Activated CD8-positive, alpha-beta memory T cell treated with anti-CD3 and anti-CD28 coated beads for 24 hours (primary cell): ENCODE measurements around the gene FFAR3.
"Not testable (repeated sequence)": the region's sequence is repeated elsewhere in the genome, so short reads cannot be mapped to it uniquely, and the experiment has no call there.

Source experiments
- DNase-seq: peaks from one replicate; pipeline ENCODE4 v3.0.0-alpha.2; 2020

Gene FFAR3

DNA sequence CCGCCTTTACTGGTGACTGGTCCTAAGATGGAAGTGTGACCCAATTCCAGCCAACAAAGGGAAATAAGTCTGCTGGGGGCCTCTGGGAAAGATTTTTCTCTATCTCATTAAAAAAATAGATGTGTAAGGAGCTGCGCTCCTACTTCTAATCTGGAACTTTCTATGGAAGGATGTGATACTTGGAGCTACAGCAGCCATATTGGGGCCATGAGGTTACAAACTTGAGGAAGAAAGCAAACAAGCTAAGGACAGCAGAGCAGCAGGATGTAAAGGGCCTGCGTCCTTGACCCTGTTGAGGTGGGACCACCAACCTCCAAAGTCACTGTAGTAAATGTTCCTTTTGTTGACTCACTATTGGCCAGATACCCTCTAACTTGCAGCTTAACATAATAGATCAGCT lies 20.1 kb downstream of the FFAR3 start:
- DNase-seq: no peak

DNA sequence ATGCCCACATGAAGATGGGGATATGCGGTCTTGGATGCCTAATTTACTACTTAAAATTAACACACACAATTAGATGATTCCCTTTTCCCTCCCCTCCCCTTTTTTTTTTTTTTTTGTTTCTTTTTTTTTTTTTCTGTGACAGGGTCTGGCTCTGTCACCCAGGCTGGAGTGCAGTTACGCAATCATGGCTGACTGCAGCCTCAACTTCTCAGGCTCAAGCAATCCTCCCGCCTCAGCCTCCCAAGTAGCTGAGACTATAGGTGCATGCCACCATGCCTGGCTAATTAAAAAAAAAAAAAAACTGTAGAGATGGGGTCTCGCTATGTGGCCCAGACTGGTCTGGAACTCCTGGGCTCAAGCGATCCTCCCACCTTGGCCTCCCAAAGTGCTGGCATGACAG lies 21.3 kb downstream of the FFAR3 start:
- not testable (repeated sequence) for DNase-seq

DNA sequence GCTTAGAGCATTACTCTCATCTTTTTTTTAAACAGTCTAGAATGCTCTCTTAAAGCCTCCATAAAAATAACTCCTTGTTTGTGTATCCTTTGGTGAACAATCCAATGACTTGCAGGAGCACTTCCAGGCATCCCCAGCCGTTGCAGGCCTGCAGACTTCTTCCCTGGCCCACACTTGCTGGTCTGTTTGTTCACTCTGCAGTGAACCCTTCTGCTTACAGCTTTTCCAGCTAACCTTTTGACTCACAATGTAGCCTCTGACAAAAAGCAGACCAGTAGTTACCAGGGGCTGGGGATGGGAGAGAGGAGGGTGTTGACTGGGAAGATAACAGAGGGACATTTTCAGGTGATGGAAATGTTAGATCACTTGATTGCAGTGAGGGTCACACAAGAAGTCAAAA lies 21.7 kb downstream of the FFAR3 start:
- no peak for DNase-seq

DNA sequence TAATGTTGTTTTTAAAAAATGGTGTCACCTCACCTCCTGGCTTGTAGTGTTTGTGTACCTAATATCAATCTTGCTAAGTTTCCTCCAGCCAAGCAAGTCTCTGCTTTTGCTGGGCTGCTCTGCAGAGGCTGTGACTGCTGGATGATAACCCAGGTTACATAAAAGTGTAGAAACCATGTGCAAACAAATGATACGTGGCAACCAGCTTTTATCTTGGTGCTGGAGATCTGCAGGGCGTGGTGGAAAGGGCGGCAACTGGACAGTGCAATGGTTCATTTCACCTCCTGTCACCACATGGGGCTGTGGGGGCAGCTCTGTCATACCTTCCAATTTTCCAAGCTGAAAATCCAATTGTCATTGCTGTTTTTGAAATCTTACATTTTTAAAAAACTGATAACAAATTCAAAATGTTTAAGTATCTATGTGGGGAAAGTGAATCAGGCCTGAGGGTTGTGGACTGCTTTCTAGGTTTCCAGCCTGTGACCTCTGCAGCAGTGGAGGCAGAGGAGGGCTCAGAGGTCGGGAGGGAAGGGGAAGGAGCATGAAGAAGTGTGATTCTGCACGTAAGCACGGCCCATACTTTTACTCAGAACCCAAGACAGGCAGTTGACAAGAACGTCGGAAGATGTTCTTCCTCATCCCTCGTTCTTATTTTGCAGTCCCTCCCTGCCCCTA lies 22.3 kb downstream of the FFAR3 start:
- no peak for DNase-seq

DNA sequence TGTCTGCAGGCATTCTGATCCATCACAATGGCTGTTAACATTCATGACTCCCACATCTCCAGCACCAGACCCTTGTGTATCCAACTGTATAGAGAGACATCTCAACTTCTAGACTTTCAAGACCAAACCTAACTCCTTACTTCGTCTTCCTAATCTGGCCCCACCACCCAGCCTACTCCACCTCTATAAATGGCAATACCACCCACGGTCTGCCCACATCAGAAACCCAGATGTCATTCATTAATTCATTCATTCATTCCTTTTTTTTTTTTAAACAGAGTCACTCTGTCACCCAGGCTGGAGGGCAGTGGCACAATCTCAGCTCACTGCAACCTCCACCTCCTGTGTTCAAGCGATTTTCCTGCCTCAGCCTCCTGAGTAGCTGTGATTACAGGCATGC lies 23.1 kb downstream of the FFAR3 start:
- no peak for DNase-seq

DNA sequence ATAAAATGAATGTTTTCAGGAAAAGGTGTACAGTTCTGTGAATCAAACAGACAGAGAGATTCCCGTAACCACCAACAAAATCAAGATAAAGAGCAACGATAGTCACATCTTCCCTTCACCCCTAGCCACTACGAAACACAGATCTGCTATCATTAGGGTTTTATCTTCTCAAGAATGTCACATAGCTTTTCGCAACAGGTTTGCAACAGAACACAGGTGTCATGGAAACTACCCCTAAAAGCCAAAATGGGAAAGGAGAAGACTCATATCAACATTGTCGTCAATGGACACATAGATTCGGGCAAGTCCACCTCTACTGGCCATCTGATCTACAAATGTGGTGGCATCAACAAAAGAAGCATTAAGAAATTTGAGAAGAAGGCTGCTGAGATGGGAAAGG lies 23.7 kb downstream of the FFAR3 start:
- no peak for DNase-seq

DNA sequence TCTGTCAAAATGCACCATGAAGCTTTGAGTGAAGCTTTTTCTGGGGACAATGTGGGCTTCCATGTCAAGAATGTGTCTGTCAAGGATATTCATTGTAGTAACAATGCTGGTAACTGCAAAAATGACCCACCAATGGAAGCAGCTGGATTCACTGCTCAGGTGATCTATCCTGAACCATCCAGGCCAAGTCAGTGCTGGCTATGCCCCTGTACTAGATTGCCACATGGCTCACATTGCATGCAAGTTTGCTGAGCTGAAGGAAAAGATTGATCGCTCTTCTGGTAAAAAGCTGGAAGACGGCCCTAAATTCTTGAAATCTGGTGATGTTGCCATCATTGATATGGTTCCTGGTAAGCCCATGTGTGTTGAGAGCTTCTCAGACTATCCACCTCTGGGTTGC lies 25.3 kb downstream of the FFAR3 start:
- DNase-seq: no peak

DNA sequence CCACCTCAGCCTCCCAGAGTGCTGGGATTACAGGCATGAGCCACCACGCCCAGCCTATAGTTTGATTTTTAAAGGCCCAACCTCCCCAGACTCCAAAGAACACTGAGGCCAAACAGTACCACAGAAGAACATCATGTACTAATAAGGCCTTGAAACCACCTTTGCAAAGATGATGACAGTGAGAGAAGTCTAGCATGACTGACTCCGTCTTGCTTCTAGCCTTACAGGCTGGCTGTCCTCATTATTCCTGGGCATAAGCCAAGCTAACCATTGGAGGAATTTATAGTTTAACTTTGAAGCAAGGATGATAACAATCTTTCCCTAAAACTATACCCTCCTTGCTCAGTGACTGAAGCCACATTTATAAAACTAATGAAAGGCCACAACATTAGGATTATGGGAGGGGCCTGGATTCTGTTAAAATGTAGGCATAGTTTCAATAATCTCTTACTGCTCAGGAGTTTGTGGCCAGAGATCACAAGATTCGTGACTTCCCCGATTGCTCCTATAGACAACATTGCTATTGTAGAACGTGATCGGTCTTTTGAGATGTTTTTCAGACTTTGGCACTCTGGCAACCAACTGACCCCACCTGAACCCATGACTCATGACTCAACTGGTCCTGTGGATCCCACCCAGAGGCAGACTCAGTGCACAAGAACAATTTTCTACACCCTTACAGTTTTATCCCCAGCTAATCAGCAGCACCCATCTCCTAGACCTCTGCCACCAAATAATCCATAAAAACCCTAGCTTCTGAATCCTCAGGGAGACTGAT lies 30.2 kb downstream of the FFAR3 start:
- peak; percentile 1 for DNase-seq

DNA sequence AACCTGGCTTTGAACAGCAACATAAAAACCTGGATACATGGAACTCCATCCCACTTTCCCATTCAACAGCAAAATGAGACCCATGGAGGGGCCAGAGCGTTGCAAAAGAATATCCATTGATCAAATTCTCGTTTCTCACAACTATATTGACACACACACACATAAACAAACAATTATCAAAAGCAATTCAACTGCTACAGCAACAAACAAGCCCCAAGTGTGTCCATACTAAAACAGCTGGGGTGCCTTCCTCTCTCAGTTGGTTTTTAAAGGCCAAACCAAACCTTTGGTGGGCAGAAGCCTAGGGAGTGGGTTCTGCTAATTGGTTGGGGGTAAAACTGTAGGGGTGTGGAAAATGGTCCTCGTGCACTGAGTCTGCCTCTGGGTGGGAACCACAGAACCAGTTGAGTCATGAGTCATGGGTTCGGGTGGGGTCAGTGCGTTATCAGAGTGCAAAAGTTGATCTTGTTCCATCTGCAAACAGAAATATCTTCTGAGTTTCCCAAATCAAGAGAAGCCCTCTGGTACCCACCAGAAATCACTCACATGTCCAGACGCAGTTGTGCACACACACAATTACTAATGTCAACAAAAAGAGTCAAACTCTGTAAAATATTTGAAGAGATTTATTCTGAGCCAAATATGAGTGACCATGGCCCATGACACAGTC lies 31.1 kb downstream of the FFAR3 start:
- peak; percentile 24 for DNase-seq

DNA sequence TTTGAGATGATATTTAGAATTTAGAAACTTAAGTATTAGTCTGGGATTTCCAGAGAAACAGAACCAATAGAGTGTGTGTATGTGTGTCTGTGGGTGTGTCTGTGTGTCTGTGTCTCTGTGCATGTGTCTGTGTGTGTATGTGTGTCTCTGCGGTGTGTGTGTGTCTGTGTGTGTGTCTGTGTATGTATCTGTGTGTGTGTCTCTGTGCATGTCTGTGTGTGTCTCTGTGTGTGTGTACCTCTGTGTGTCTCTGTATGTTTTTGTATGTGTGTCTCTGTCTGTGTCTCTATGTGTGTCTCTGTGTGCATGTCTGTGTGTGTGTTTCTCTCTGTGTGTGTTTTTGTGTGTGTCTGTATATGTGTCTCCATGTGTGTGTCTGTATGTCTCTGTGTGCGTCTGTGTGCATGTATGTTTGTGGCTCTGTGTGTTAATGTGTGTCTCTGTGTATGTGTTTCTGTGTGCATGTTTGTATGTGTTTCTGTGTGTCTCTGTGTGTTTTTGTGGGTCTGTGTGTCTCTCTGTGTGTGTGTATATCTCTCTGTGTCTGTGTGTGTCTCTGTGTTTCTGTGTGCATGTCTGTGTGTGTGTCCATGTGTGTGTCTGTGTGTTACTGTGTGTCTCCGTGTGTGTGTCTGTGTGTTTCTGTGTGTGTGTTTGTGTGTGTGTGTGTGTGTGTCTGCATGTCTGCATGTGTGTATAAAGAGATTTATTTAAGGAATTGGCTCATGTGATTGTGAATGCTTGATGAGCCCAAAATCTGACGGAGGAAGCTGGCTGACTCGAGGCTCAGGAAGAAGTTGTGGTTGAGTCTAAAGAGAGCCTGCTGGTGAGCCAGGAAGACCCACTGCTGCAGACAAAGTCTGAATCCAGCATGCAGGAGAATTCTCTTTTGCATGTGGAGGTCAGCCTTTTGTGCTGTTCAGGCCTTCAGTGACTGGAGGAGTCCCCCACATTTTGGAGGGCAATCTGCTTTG lies 34.8 kb downstream of the FFAR3 start:
- no peak for DNase-seq

DNA sequence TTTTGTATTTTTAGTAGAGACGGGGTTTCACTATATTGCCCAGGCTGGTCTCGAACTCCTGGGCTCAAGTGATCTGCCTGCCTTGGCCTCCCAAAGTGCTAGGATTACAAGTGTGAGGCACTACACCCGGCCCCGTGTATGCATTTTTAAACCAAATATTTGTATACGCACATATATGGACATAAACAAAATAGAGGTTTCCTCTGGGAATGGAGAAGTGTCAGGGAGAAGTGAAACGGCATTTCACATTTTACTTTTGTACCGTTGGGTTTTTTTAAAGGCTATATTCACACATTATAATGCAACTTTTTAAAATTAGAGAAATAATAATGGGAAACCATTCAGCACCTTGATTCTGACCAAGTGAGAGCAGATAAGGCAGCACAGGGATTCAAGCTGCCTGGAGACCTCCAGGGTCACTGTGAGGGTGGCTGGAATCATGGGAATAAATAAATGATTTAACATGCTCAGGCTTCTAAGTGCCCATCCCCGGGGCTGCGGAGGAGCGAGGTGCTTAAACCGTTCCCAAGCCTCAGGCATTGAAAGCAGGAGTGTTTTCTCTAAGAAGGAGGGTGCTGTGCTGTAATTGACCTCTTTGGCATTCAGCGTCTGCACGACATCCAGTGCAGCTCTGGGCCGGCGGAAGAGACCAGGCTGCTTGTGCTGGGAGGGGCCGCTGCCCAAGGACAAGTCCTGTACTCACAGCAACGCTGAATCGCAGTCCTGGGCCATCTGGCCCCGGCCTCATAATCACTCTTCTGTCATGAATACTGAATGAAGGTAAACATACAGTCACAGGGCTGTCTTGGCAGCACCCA lies 37.3 kb downstream of the FFAR3 start:
- DNase-seq: no peak

DNA sequence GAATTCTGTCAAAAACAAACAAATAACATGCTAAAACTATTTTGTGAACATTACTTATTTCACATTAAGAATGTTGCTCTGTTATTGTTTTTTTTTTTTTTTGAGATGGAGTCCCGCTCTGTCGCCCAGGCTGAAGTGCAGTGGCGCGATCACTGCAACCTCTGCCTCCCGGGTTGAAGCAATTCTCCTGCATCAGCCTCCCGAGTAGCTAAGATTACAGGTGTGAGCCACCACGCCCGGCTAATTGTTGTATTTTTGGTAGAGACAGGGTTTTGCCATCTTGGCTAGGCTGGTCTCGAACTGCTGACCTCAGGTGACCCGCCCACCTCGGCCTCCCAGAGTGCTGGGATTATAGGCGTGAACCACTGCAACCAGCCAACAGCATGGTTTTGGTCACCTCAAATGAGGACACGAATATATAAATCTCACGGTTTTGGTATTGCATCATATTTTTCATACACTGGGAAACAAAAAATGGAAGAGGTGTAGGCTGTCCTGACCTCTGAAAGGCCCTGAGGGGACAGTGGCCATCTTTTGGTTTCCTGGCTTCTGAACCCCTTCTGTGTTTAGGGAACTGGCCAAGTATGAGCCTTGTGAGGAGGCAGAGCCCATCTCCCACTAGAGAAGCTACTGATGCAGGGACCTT lies 38.1 kb downstream of the FFAR3 start:
- DNase-seq: no peak

DNA sequence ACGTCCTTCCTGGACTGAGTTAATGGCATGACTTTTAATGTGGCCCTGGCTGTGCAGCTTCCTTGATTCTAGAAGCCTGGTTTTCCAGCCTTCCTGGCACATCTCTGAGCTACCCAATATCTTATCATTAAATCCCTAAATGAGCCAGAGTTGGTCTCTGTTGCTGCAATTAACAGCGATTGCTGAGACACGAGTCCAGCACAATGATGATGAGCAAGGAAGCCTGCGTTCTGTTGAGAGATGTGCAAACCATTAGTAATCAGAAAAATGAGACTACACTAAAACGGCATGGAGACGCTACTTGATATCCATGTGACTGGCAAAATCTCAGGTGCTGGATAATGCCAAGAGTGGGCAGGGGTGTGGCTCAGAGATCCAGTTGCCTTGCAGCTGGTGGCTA lies 38.8 kb downstream of the FFAR3 start:
- DNase-seq: no peak

DNA sequence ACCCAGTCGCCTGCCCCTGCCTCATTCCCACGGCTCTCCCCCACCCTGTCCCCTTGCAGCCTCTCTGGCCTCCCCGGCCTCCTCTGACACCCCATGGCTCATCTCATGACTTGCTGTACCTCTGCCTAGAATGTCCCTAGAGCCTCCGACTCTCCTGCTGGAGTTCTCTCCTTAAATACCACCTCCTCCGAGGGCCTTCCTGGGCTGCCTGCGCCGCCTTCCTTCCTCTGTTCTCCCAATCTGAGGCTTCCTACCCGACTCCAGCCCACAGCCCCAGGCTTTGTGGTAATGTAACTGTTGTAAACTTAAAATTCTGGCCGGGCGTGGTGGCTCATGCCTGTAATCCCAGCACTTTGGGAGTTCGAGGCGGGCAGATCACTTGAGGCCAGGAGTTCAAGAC lies 40.3 kb downstream of the FFAR3 start:
- no peak for DNase-seq

DNA sequence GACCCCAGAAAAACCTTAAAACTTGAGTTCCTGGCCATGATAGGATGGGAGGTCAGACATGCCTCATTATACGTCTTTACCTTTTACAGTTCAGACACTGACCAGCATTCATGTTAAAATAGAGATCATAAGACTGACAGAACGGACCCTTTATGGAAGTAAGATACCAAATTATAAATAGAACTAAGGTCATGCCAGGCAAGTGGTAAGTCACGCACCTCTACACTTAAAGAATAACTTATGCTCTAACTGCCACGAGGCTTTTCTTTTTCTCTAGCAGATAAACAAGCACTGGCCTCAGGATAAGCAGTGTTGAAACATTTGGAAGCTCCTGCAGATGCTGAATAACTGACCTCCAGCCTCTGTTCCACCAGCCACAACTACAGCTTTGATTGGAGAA lies 41.0 kb downstream of the FFAR3 start:
- DNase-seq: no peak

DNA sequence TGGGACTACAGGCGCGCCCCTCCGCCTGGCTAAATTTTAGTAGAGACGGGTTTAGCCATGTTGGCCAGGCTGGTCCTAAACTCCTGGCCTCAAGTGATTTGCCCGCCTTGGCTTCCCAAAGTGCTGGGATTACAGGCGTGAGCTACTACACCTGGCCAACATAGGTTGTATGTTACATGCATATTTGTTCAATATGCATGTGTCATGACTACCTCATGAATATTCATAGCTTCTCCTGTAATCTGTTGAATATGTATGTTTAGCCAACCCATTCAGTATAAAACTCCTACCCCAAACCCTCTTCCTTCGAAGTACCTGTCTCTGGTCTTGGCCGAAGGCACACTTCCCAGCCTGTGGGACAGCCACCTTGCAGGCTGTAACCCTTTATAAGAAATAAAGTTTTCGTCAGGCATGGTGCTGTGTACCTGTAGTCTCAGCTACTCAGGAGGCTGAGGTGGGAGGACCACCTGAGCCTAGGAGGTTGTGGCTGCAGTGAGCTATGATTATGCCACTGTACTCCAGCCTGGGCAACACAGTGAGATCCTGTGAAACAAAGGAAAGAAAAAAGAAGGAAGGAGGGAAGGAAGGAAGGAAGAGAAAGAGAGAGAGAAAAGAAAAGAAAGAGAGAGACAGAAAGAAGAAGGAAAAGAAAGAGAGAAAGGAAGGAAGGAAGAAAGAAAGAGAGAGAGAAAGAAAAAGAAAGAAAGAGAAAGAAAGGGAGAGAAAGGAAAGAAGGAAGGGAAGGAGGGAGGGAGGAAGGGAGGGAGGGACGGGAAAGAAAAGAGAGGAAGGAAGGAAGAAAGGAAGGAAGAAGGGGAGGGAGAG lies 41.9 kb downstream of the FFAR3 start:
- no peak for DNase-seq

DNA sequence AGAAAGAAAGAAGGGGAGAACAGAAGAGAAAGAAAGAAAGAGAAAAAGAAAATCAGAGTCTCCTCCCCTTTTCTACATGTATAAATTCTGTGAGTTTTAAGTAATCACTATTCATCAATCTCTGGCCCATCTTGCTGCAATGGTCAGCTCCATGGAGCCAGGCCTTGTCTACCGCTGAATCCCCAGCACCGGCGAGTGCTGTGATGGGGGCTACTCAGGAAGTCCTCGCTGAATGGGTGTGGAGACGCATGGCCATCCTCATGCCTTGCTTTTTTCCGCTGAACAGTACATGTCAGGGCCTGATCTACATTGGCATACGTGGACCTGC lies 42.5 kb downstream of the FFAR3 start:
- no peak for DNase-seq

DNA sequence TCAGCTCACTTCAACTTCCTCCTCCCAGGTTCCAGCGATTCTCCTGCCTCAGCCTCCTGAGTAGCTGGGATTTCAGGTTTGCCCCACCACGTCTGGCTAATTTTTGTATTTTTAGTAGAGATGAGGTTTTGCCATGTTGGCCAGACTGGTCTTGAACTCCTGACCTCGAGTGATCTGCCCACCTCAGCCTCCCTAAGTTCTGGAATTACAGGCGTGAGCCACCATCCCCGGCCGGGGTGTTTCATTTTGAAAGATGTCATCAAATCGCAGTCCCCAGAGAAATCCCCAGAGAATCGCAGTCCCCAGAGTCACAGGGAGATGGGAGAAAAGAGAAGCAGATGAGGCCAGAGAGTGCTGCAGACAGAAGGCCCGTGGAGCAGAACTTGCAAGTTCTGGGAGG lies 43.2 kb downstream of the FFAR3 start:
- DNase-seq: not testable (repeated sequence)

DNA sequence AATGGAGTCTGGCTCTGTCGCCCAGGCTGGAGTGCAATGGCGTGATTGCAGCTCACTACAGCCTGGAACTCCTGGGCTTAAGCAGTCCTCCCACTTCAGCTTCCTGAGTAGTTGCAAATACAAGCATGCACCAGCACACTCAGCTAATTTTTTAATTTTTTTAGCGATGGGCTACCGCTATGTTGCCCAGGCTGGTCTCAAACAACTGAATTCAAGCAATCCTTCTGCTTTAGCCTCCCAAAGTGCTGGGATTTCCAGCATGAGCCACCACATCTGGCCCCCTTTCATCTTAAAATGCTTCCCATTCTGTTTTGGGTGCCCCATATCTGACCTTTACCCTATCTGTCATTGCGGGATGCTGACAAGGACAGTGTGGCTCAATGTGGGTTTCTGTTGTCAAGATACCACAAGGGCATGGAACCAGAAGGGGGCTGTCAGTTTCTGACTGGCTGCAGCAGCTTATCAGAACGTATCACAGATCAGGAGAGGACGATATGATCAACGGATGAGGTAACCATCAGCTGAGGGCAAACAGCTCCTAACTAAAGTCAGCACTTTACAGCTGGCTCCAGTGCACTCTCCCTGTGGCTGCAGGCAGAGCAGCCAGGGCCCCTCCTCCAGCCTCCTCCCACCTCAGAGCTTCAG lies 45.0 kb downstream of the FFAR3 start:
- DNase-seq: no peak
